Measurements from ENCODE around the gene UBL7. TPM values are rescaled to one million over a fixed set of nuclear protein-coding genes. Genes with fewer than 3 reads are reported as not detected.
A peak's percentile ranks its signal among the peaks of the same experiment; 100 is the strongest.

UBL7 gene, protein sequence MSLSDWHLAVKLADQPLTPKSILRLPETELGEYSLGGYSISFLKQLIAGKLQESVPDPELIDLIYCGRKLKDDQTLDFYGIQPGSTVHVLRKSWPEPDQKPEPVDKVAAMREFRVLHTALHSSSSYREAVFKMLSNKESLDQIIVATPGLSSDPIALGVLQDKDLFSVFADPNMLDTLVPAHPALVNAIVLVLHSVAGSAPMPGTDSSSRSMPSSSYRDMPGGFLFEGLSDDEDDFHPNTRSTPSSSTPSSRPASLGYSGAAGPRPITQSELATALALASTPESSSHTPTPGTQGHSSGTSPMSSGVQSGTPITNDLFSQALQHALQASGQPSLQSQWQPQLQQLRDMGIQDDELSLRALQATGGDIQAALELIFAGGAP
- total RNA-seq (2021) = 47.5 and 48.7 TPM in 2 replicates
- long read RNA-seq, transcript UBL7-201 (11 exons, 1,360 nt) = minor isoform, 117 of 405 reads
- long read RNA-seq, transcript UBL7-209 (11 exons, 1,720 nt) = minor isoform, 17 of 405 reads
- long read RNA-seq, transcript UBL7-202 (11 exons, 1,427 nt) = major isoform, 159 of 405 reads
- long read RNA-seq, partial matches to known transcripts = 10 of 405 reads
- long read RNA-seq, other reads (novel, unspliced or antisense) = 99 of 405 reads

GRCh38 chr15:74460871-74461846, at the start of gene UBL7:
TSS of gene UBL7 (minus strand) at chr15:74461160. CDS start at chr15:74458867, 2,293 bp downstream.
- no peak within 1 kb of the TSS for H2BK5ac ChIP-seq (ENCODE audit: insufficient read length, low read length)
- no peak within 1 kb of the TSS for H3K23ac ChIP-seq (ENCODE audit: insufficient read length, low read depth, low read length)
- peak within 1 kb of the TSS; percentile 84 for H3K9ac ChIP-seq (ENCODE audit: extremely low read depth, insufficient read length, low read length)
- no CpG with 5 or more reads among the region's 54 CpGs for WGBS (ENCODE audit: extremely low coverage, insufficient read length, low lambda C conversion rate)
- no peak within 1 kb of the TSS for H2AK5ac ChIP-seq (ENCODE audit: insufficient read length, low read length)
- H2BK12ac ChIP-seq (ENCODE audit: insufficient read length, low read depth, low read length) = no peak within 1 kb of the TSS
- H3K79me1 ChIP-seq (ENCODE audit: insufficient read depth, low read depth, low read length, poor library complexity, severe bottlenecking) = no peaks in the 10 kb centered on the region
- H3K18ac ChIP-seq (ENCODE audit: insufficient read length, low read depth, low read length) = peak within 1 kb of the TSS; percentile 68
- peak within 1 kb of the TSS; percentile 78 for H3K56ac ChIP-seq (ENCODE audit: insufficient read length, low read depth, low read length)
- peak within 1 kb of the TSS; percentile 80 for H3K14ac ChIP-seq (ENCODE audit: insufficient read depth, low read length)
- Mint-ChIP-seq H3K4me1 (peaks cover 22 to 25% of the 10 kb centered on the region in 2 experiments), H3K36me3 (ENCODE audit: insufficient read depth in 1 of 3, low read depth in 3 of 3) (peaks cover 24 to 48% (median 26%) of the 10 kb centered on the region in 3 experiments), H3K9me3 (peaks cover 8 to 11% of the 10 kb centered on the region in 2 experiments), H3K4me3 (peak within 1 kb of the TSS; percentile 94 to 98), H3K27me3 (ENCODE audit: low read depth) (no peaks in the 10 kb centered on the region), H3K27ac (peak within 1 kb of the TSS; percentile 97 to 98 (median 97))
- no peak within 1 kb of the TSS for H3K4ac ChIP-seq (ENCODE audit: low read depth, low read length)
- no peak within 1 kb of the TSS for H2BK20ac ChIP-seq (ENCODE audit: low read depth, low read length, poor library complexity, severe bottlenecking)
- no peak within 1 kb of the TSS for H4K91ac ChIP-seq (ENCODE audit: insufficient read length, low read depth, low read length)
- peak within 1 kb of the TSS; percentile 89 for H3K27ac ChIP-seq (ENCODE audit: insufficient read length, low read depth, low read length)
- H2BK120ac ChIP-seq (ENCODE audit: low read depth, low read length, poor library complexity, severe bottlenecking) = no peak within 1 kb of the TSS
- H4K8ac ChIP-seq (replicated peaks; ENCODE audit: insufficient read length, low read depth, low read length) = no peak within 1 kb of the TSS
- no peaks in the 10 kb centered on the region for H3K4me1 ChIP-seq (ENCODE audit: insufficient read depth, low read length)
- TF ChIP-seq CTCF (conservative IDR thresholded peaks at IDR 0.05) = peak; percentile 33; the same call in 2 of the 3 replicates
- peak within 1 kb of the TSS; percentile 95 for H3K4me2 ChIP-seq (ENCODE audit: insufficient read depth, insufficient read length, low read length)
- no peaks in the 10 kb centered on the region for H3K27me3 ChIP-seq (ENCODE audit: insufficient read depth, low read length)
- no peaks in the 10 kb centered on the region for H3K9me3 ChIP-seq (ENCODE audit: control insufficient read depth, low read depth, low read length)
- no peak within 1 kb of the TSS for H4K5ac ChIP-seq (ENCODE audit: insufficient read length, low read depth, low read length)
- no peaks in the 10 kb centered on the region for H4K20me1 ChIP-seq (ENCODE audit: control insufficient read depth, insufficient read depth, insufficient read length)
- H2AFZ ChIP-seq (ENCODE audit: low read length) = peak within 1 kb of the TSS; percentile 25
- H3K23me2 ChIP-seq (ENCODE audit: insufficient read length, low read depth, low read length, poor library complexity, severe bottlenecking) = peaks cover 11% of the 10 kb centered on the region
- DNase-seq = peak; percentile 99
- H2BK15ac ChIP-seq (ENCODE audit: low read depth, low read length) = no peak within 1 kb of the TSS
- no peak within 1 kb of the TSS for H3T11ph ChIP-seq (ENCODE audit: low read length)
- no peaks in the 10 kb centered on the region for H3K79me2 ChIP-seq (ENCODE audit: insufficient read depth, low read length)

All from H9 (cell line).